T1000 (cell line): ENCODE measurements around the gene MECP2.
A peak's percentile ranks its signal among the peaks of the same experiment; 100 is the strongest.
"Not testable (repeated sequence)": the region's sequence is repeated elsewhere in the genome, so short reads cannot be mapped to it uniquely, and the experiment has no call there.

ENCODE experiments used
- DNase-seq: peaks from one replicate; lab custom pipeline; 2025; ENCODE audit warnings: mixed read lengths; lab: John Stamatoyannopoulos, UW

MECP2 gene

GRCh38 chrX:153991013-153991580 is 106.4 kb downstream of the MECP2 start:
- DNase-seq, result no peak

GRCh38 chrX:153989973-153990655 is 107.4 kb downstream of the MECP2 start:
- no peak for DNase-seq

DNA sequence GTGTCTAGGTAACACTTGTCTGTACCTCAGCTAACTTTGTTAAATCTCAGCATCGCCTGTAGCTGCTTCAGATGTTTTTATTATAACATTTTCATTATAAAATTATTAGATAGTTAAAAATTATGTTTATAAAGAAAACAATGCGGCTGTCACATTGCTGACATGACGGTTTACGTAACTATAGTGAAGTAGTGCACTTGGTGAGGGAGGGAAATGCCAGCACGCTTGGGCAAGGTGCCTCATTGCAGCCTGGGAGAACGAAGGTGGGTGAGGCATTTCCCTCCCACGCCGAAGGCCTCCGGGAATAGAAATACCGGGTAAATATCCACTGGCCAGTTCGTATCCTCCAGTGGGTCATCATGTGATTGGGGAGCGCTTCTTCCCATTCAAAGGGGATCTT is 109.0 kb downstream of the MECP2 start:
- DNase-seq, result no peak

DNA sequence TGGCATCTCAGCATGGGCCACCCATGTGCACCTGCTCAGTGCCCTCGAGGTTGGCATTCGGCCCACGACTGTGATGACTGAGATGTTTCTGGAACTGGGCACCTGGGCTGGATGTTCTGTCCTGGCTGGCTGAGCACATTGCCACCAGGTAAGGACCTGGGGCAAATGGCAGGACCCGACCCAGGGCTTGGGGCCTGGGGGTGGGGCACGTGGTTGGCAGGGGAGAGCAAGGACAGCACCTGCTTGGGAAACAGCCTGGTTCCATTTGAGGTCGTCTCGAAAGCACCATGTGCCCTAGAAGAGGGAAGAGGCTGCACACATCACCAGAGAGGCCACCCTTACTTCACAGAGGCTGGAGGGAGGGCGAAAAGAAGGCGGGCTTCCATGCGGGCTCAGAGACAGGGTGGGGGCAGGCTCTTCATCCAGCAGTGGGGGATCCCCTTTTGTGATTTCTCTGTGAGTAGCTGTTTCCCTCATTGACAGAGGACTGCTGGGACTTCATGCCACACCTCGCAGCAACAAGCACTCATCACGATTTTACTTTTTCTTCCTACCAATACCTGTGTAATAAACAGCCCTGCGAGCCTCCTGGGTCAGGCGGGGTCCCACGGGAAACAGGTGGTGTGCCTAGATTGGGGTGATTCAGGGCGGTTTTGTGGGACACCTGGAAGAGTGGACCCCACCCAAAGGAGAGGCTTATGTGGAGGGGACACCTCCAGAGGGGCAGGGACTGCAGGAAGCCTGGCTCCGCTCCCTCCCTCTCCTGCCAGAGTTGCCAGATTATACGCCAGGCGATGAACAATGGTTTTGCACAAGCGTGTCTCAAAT is 113.0 kb downstream of the MECP2 start:
- no peak for DNase-seq

DNA sequence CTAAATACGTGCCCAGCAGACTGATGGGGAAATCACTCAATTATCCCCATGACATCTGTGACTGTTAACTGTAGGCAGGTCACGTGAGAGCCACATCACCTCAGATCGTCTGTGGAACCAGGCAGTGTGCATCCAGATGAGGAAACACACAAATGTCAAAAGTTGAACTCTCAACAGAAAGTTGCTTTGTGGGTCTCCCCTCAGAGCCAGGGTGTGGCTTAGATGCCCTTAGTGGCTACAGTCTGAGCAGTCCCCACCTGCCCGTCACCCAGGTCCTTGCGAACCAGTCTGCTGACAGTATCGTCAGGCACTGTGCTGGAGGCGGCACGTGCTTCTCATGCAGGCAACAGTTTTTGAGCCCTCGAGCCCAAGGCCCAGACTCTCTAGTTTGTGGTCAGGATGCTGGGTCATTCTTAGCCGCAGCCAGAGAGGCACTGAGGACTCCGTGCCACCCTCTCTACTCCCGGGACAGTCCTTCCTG is 114.2 kb downstream of the MECP2 start:
- DNase-seq, result no peak

GRCh38 chrX:153981771-153982533 is 115.6 kb downstream of the MECP2 start:
- DNase-seq, result no peak

DNA sequence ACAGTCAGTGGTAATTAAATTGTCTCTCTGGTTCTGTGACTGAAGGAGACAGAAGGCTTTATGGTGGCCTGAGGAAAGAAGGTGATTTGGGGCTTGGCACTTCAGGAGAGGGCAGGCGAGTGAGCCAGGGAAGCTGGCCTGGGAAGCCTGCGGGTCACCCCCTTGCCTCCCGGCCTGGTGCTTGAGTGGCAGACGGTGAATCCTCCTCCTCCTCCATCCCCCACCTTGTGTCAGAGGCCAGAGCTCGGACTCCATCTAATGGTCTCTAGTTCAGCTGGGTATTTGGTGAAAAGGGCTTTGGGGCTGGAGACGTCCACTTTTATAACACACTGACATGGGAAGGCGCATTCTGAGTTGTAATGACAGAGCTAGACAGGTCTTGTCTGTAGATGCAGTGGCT is 116.3 kb downstream of the MECP2 start:
- DNase-seq, result no peak

GRCh38 chrX:153980394-153980793 is 117.1 kb downstream of the MECP2 start:
- not testable (repeated sequence) for DNase-seq

- DNase-seq, result no peak
Measured at GRCh38 chrX:153974726-153975286, 122.7 kb downstream of the MECP2 start.

GRCh38 chrX:153974003-153974725 is 123.4 kb downstream of the MECP2 start:
- no peak for DNase-seq

GRCh38 chrX:153973127-153974002 is 124.2 kb downstream of the MECP2 start:
- no peak for DNase-seq

DNA sequence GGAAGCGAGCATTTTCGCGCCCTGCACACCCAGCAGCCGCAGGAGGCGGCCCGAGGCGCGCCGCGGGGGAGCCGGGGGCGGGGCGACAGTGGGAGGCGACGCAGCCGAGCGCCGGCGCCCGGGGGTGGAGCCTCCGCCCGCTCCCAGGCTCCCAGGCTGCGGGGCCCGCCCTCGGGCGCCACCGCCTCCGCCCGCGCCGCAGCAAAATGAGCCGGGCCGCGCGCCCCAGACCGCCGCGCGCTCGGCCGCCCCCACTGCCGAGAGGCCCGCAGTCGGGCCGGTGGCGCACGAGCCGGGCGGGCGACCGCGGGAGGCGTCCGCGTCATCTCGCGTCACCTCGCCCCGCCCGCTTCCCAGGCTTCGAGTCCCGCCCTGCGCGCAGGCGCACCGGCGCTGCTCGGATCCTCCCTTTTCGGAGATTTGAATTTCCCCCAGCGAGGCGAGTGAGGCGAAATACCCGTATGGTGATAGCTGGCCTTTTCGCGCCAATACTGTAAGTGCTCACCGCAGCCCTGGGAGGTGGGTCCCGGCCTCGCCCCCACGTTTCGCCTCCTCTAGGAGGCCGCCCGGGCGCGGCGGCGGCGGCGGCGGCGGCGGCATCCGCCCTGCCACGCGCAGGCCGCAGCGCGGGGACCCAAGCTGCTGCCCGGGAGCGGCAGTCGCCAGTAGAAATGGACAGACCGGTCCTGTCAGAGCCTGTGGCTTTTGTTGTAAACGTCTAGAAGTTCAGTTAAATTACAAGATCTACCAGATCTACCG is 125.0 kb downstream of the MECP2 start, which contains the start of gene TMEM187:
Gene TMEM187, plus strand, starts transcription at position 387 of the 759 bp plus-strand sequence. CDS start 9,309 bp downstream, outside the sequence.
- peak; percentile 80 for DNase-seq
